ENCODE data around the gene NECAB2.
A peak's percentile ranks its signal among the peaks of the same experiment; 100 is the strongest.

Gene NECAB2

DNA sequence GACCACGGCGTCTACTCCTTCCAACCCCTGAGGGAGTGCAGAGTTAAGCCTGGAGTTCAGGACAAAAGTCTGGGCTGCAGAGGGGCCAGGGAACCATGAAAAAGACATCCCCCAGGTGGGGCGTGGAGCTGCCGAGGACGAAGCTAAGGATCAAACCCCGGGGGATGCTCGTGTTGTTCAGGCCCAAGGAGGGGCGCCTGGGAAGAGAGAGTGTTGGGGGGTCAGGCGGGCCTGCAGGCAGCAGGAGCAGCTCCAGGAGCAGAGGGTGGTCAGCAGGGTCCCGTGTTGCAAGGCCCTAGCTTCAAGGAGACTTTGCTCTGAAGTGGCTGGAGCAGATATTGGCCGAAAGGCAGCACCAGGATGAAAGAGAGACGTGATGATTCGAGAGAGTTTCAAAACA is 26.7 kb downstream of the NECAB2 start:
- DNase-seq, result no peak

DNA sequence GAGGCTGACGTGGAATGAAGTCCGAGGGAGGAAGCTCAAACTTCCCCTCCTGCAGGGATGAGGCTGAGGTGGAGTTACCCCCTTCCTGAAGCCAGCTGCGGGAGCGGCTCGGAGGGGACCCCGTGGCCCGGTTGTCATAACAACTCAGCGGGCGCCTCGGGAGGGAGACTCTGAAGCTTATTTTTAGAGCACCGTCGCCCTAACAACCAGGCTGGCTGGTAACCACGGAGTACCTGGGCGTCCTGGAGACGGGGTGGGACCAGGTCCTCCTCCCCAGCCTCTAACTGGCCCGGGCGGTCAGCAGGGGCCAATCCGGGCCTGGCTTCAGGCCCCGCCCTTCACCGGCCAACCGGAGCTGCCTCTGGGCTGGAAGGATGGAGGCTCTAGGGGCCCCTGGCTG is 27.7 kb downstream of the NECAB2 start:
- no peak for DNase-seq

DNA sequence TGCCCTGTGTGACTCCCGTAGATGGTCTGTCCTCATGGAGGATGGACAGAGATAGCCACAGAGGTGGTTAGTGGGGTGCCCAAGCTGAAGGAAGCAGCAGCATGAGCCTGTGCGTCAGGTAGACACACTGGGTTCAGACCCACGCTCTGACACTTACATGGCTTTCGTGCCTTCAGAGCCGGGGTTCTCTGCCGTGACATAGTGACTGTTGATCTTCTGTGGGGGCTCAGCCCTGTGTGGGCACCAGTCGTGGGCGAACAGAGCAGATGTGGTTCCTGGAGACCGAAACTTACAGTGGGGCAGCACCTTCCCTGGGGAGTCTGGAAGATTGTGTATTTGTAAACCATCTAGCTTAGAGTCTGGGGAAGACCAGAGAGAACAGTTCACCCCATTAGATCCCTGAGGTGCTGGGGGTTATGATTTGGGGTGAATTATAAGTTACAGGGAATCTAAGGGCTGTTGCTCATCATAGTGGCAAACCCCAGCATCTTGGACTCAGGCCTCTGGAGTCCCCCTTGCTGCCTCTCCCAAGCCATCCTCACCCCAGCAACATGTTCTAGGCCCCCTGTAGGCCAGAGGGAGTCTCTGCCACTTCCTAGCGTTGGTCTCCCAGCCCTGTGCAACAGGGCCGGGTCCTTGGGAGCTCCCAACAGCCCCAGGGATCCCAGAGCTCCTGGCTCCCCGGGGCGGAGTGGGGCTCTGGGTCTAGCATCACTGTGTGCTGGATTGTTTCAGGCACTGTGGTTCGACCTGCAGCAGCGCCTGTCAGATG is 28.6 kb downstream of the NECAB2 start:
- no peak for DNase-seq

DNA sequence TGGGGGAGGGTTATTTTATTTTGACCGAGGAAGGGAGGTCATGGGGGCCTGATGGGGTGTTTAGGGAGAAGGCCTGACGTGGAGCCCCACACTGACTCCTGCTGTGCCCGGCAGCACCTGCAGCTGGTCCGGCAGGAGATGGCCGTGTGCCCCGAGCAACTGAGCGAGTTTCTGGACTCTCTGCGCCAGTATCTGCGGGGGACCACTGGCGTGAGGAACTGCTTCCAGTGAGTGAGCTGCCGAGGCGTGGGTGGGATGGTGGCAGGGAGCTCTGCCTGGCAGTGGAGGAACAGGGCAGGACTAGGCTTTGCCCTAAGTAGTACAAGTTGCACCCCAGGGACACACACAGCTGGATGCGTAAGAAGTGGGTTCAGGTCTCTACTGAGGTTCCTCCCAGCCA is 30.0 kb downstream of the NECAB2 start:
- no peak for DNase-seq

DNA sequence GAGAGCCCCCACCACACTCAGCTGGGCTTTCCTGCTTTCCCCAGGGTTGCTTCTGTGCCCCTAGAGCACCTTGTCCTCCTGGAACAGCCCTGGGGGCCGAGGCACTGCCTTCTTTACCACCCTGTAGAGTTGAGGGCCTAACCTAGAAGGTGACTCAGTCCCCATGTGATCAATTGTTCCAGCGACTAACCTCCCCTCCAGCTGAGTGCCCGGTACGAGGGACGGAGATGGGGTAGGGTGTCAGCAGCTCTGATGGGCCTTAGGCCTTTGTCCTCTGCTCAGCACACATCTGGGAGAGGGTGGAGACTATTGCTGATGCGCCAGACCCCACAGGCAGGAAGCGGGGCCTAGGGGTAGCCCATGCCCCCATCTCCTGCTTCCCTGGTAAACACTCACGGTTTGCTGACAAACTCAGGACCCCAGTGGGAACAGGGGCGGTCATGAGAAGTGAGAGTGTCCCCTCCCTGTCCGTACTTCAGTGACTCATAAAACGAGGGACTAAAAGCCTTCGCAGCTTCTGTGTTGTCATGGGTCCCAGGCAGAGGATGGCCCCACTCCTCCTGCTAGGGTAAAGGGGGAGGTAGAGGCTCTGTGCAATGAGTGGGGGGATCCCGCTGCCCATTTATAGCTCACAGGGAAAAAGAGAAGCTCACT is 33.1 kb downstream of the NECAB2 start:
- DNase-seq, result no peak

DNA sequence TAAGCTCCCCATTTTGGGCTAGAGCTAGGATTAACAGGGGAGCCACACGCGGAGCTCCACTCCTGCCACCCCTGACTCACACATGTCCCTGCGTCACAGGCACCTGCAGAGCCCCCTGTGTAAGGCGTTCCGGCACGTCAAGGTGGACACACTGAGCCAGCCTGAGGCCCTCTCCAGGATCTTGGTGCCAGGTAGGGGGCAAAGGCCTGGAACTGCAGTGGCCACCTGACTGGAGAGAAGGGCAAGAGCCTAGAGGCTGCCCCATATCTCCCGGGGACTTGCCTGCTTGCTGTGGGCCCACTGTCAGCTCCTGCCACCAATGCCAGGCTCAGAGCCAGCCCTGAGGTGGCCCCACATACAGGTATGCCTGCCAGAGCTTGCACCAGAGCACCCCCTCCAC is 33.7 kb downstream of the NECAB2 start:
- DNase-seq, result no peak

DNA sequence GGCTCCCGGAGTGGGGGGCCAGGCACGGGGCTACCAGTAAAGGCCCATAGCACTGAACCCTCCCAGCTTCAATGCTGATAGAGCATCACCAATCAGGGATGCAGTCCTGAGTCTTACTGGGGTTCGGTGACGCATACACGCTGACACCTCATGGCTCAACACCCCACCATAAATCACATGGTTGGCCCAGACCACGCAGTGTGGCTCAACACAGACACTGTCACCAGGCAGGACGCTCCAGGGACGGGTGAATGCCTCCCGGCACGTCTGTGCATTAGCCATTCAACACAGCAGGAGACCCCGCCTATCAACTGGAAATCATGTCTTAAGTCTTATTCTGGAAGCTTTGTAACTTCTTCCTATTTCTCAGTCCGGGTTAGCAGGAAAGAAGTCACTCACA is 35.0 kb downstream of the NECAB2 start:
- DNase-seq, result no peak

DNA sequence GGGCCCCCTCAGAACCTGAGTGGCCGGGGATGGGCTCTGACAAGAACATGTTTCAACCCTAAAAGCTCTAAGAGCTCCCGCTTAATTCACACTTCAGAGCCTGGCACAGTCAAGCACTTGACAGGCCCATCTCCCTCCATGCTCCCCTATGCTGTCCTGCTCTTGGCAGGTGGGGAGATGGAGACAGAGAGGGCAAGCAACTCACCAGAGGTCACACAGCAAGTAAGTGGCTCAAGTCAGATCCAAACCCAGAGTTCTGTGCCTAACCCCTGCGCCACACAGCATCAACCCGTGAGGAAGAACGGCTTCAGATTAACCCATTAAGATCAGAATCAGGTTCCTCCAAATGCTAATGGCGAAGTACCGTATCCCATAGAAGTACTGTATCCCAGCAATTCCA is 36.4 kb downstream of the NECAB2 start:
- no peak for DNase-seq

DNA sequence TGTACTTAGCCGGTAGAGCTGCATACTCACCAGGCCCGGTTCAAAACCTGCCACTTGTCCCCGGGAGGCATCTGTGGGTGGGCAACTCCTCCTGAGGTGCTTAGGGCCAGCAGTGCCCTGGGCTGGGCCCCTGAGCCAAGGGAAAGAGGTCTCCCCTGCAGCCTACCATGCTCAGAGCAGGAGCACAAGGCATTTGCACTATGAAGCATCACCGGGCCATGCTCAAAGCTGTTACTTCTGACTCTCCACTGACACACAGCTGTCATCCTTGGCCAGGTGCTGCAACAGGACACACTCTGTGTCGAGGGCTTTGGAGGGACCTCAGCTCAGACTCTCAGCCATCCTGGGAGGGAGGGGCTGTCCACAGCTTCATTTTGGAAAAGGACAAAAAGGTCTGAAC is 37.3 kb downstream of the NECAB2 start:
- DNase-seq, result no peak

DNA sequence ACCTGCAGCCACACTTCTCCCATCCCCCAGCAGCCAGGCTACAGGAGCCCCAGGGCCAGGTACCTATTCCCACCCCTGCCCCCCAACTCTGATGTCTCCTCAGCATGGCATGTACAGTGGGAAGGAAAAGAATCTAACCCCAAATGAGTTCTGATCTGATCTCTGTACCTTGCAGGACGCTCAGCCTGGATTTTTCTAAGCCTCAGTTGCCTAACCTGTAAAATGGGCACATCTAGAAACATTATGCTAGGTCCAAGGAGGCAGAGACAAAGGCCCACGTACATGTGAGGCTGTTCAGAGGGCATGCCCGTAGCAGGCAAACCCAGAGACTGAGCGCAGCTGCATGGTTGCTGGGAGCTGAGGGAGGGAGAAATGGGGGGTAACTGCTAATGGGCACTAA is 39.5 kb downstream of the NECAB2 start:
- no peak for DNase-seq

DNA sequence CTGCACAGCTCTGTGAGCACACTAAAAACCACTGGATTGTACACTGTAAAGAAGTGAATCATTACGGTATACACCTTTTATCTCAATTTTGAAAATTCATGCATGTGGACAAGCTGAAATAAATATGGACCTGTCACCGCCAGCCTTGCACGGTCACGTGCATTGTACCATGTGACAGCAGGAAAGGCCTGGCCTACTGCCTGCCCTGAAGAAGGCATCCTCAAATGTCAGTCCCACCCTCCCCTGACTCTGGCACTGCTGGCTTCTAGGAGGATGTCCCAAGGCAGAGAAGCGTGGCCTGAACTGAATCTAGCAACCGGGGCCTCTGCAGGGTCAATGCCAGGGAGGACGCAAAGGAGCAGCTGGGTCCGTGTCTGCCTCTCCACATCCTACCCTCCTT is 39.9 kb downstream of the NECAB2 start:
- DNase-seq, result no peak

DNA sequence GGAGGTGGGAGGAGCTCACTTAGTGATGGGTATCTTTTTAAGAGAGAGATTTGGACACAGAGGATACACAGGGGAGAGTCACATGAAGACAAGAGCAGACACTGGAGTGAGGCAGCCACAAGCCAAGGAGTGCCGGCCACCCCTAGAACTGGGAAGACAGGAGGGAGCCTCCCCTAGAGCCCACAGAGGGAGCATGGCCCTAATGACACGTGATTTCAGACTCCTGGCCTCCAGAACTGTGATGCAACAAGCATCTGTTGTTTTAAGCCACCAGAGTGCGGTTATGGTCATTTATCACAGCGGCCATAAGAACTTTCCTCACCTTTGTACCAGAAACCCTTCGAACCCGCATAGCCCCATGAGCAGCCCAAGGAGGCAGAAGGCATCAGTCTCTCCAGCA is 41.2 kb downstream of the NECAB2 start:
- DNase-seq, result no peak

DNA sequence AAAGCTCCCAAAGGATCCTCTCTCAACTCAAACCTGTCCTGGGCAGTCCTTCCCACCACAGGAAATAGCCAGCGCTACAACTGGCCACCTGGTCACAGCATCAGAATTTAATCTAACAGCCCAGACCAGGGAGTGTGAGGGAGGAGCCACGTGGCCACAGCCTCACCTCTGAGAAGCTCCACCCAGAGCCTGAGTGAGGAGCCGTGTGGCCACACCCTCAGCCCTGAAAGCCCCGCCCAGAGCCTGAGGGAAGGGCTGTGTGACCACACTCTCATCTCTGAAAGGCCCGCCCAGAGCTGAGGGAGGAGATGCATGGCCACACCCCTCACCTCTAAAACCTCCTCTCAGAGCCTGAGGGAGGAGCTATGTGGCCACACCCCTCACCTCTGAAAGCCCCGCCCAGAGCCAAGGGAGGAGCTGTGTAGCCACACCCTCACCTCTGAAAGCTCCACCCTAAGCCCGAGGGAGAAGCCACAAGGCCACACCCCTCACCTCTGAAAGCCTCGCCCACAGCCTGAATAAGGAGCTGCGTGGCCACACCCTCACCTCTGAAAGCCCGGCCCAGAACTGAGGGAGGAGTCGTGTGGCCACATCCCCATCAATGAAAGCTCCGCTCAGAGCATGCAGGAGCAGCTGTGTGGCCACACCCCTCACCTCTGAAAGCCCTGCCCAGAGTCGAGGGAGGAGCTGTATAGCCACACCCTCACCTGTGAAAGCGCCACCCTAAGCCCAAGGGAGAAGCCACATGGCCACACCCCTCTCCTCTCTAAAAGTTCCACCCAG is 45.9 kb downstream of the NECAB2 start:
- DNase-seq, result peak; percentile 90

DNA sequence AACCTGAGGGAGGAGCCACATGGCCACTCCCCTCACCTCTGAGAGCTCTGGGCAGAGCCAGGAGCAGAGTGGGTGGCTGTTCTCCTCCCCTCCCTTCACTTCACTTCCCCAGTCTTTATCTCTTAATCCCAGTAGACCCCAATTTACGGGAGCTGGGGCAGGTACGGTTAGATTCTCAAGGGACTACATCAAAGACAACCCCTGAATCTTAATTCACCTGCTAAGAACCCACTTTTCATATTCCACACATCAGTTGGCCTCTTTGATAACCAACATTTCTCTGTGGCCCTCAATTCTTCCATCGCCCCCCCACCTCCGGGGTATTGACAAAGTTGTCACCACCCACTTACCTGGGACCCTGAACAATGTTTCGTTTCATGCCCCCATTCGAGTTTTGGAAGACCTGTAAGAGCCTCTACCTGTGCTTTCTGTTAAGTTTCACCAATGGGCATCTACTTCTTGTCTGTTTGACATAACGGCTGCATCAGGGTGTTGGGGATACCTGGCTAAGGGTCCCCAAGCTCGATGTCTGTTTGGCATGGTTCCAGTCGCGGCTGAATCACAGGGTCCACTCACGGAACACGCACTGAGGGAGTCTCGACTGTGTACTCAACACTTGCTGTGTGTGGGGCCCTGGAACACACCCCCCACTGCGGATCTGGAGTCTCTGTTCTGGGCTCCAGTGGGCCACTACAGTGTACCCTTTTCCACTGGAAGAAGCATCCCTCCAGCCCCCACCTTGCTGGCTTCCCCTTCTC is 46.7 kb downstream of the NECAB2 start:
- no peak for DNase-seq

DNA sequence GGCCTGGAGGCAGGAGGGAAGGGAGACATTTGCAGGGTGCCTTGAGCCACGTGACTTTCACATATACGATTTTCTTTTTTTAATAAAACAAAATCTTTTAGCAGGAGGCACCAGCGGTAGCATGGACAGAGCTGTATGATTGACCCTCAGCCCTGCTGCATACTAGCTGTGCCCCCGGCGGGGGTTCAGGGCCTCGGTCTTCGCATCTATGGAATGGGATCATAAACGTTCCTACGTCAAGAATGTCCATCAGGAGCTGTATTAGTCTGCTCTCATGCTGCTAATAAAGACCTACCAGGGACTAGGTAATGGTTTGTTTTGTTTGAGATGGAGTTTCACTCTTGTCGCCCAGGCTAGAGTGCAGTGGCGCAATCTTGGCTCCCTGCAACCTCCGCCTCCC is 47.4 kb downstream of the NECAB2 start:
- no peak for DNase-seq

DNA sequence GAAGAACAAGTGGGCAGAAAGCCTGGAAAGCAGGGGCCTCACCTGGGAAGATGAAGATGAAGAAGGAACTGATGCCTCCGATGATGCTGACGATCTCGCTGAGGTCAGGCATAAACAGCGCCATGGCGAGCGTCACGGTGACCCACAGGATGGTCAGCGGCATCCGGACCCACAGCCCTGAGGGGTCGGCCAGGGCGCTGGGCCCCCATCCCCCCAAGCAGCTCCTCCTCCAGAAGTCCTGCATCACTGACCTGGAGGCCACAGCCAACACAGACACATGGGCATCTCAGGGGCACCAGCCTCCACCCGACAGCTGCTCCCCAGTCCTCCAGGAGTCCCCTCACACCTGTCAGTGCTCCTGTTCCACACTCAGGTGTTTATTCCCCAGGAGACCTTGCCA is 48.4 kb downstream of the NECAB2 start:
- no peak for DNase-seq

DNA sequence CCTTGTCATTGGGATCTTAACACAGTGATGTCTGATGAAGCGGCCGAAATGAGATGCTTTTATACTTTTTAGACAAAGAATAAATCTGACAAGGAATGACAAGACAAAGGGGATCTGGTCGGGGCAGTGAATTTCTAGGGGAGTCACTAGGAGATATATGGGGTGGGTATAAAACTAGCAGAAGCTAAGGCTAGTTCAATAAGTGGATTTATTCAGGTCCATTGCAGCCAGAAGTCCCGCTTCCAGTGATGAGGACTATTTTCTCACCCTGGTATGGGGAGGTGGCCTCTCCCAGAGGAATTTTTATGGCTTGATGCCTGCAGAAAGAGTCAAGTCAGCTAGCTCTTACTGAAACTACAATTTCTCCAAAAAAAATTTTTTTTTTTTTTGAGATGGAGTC is 50.7 kb downstream of the NECAB2 start:
- no peak for DNase-seq

DNA sequence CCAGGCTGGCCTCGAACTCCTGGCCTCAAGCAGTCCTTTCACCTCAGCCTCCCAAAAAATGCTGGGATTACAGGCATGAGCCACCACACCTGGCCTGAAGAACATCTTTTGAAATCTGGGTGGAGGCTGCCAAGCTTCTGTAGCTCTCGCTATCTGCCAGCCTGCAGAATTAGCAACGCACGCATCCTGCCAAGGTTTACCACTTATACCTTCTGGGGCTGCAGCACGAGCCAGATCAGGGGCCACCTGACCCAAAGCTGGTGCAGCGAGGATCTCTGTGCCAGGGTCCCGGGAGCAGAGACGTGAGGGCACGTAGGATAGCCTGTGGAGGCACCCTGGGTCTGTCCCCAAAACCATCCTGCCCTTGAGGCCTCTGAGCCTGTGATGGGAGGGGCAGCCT is 52.3 kb downstream of the NECAB2 start:
- DNase-seq, result no peak

DNA sequence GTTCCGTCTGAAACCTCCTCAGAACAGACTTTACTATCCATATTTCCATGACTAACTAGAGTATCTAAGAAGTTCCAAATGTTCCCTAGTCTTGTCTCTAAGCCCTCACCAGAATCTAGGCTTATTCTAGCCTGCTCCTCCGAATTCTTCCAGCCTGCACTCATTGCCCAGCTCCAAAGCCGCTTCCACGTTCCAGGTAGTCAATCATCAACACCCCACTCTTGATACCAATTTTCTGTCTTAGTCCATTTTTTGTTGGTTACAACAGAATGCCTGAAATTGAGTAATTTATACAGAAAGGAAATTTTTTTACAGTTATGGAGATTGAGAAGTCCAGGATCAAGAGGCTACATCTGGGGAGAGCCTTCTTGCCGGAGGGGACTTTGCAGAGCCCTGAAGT is 53.4 kb downstream of the NECAB2 start:
- DNase-seq, result no peak

DNA sequence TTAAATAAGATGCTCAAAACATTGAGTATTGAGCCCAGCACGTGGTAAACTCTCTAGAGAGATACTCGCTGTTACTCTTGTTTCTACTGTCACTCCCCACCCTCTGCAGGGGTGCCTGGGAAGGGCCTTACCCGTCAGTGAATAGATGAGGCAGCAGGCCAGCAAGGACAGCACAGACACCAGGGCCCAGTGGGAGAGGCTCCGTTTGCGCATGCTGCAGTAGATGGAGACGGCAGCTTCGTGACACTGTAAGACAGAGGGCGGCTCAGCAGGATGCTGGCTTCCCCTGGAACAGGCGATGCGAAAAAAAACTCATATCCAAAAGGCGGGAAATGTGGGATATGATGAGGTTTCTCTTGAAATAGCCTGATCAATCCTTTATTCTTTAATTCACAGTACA is 54.6 kb downstream of the NECAB2 start:
- no peak for DNase-seq

DNA sequence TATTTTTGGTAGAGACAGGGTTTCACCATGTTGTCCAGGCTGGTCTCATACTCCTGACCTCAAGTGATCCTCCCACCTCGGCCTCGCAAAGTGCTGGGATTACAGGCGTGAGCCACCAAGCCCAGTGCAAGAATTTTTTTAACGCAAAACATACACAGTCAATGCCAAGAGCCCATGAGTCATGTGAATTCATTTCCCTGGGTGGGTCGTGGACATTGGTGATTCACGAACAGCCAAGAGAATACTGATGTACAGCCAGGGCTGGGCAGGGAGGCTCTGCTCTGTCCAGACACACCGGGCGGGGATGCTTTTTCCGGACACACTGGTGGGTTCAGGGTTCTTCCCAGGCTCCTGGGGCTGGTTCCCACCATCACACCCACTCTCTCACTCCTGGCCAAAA is 56.8 kb downstream of the NECAB2 start:
- DNase-seq, result no peak

DNA sequence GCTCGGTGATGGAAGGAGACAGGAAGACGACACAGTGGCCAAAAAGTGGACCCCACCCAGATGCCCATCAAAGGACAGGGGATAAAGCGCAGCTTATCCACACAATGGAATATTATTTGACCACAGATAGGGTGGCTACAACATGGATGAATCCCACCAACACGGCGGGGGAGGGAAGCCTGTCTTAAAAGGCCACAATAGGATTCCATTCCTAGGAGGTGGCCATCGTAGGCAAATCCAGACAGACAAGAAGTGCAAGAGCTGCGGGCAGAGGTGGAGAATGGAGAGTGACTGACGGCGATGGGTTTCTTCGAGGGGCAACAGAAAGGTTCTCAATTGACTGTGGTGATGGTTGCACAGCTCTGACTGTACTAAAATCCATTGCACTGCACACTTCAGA is 58.6 kb downstream of the NECAB2 start:
- DNase-seq, result no peak

DNA sequence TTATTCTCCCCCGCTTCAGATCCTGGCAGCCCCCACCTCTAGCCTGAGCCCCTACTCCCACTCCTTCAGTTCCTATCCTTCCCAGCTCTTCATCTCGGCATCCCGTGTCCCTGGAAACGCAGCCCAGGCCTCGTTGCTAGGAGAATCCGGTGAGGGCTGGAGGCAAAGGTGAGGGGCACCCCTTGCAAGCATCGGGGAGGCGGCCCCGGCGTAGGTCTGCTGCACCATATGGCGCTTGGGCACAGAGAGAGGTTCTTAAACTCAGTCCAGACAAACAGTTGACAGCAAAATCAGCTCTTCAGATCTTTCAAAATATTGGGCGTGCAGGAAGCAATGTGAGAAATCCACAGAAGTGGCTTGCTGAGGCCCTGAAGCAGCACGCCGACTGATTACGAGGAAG is 59.6 kb downstream of the NECAB2 start:
- DNase-seq, result no peak

Measured in activated CD4-positive, alpha-beta T cell treated with anti-CD3 and anti-CD28 coated beads for 48 hours (primary cell).